Tibial nerve (tissue), 4 donors: ENCODE data around the gene CCP110. TPM values are rescaled to one million over a fixed set of nuclear protein-coding genes. Genes with fewer than 3 reads are reported as not detected.

Source experiments
- DNase-seq, 2 donors: peaks; one replicate each; pipeline ENCODE4 v3.0.0-alpha.2; 2019; ENCODE audit warnings: low spot score in 2 of 2
- H3K27ac ChIP-seq, 4 donors: fragments of 200-600 bp; sonication (generic) in 3 of 4; one replicate each; pipeline ENCODE4 v1.5.1; 2017 to 2019; ENCODE audit warnings: mild to moderate bottlenecking in 1 of 4
- H3K27me3 ChIP-seq, 2 donors: fragments of 200-600 bp; sonication (generic) in 1 of 2; one replicate each; pipeline versions ENCODE4 v1.5.1 to v1.6.0; 2017 to 2019
- H3K36me3 ChIP-seq, 3 donors: fragments of 200-600 bp; sonication (generic); one replicate each; pipeline ENCODE4 v1.5.1; 2018 to 2019
- H3K4me1 ChIP-seq, 4 donors: fragments of 200-600 bp; sonication (generic) in 3 of 4; one replicate each; pipeline ENCODE4 v1.5.1; 2017 to 2019
- H3K4me3 ChIP-seq, 4 donors: fragments of 200-600 bp; sonication (generic) in 3 of 4; one replicate each; pipeline ENCODE4 v1.5.1; 2017 to 2019; ENCODE audit warnings: mild to moderate bottlenecking in 1 of 4, moderate library complexity in 1 of 4
- H3K9me3 ChIP-seq, 4 donors: fragments of 200-600 bp; sonication (generic) in 3 of 4; one replicate each; pipeline ENCODE4 v1.5.1; 2017 to 2019
- EP300 ChIP-seq, 2 donors: sonication (generic); formaldehyde crosslinking; IDR thresholded peaks; one replicate each; pipeline ENCODE4 v1.6.1; 2017; ENCODE audit warnings: antibody characterized with exemption in 2 of 2, mild to moderate bottlenecking in 1 of 2
- POLR2A ChIP-seq, 2 donors: fragments of 450-650 bp; IDR thresholded peaks; one replicate each; pipeline ENCODE4 v1.6.1; 2017; ENCODE audit warnings: antibody characterized with exemption in 2 of 2, mild to moderate bottlenecking in 2 of 2, moderate library complexity in 2 of 2
- WGBS, 2 donors: methylation state at CpG; one replicate each; pipeline ENCODE4 v1.1.5; 2018; 5-methylcytosine and 5-hydroxymethylcytosine counted together
- total RNA-seq, 4 donors: library from RNA; depleted of rRNA; stranded (reverse); fragments of >200 nt; gene quantifications; one replicate each; pipeline ENCODE4 v1.1.0, GENCODE V29; 2016
- TF ChIP-seq, protein P1 (sequence below), 5 experiments: fragments of 200-600 bp in 3 of 5; fragments of 450-650 bp in 2 of 5; sonication (generic) in 3 of 5; IDR thresholded peaks; one replicate each; pipeline ENCODE4 v1.5.1; 2016 to 2019; ENCODE audit warnings: antibody characterized with exemption in 5 of 5, mild to moderate bottlenecking in 3 of 5, moderate library complexity in 2 of 5

CCP110 gene
- total RNA-seq, 4 donors from 2014 or later, result 24.9 to 33.9 (median 27.2) TPM

- Histone ChIP-seq H3K27me3 (no peaks in the 10 kb centered on the region), H3K36me3 (no peaks in the 10 kb centered on the region), H3K27ac (no peak overlapping the region), H3K4me1 (peaks cover 0 to 11% (median 0%) of the 10 kb centered on the region in 4 donors), H3K4me3 (no peak overlapping the region), H3K9me3 (peaks cover 0 to 2% (median 0%) of the 10 kb centered on the region in 4 donors)
- DNase-seq, result no peak
- TF ChIP-seq POLR2A (IDR thresholded peaks at IDR 0.05), result no peak
- TF ChIP-seq EP300 (IDR thresholded peaks at IDR 0.05), result no peak
- TF ChIP-seq, protein P1, sequence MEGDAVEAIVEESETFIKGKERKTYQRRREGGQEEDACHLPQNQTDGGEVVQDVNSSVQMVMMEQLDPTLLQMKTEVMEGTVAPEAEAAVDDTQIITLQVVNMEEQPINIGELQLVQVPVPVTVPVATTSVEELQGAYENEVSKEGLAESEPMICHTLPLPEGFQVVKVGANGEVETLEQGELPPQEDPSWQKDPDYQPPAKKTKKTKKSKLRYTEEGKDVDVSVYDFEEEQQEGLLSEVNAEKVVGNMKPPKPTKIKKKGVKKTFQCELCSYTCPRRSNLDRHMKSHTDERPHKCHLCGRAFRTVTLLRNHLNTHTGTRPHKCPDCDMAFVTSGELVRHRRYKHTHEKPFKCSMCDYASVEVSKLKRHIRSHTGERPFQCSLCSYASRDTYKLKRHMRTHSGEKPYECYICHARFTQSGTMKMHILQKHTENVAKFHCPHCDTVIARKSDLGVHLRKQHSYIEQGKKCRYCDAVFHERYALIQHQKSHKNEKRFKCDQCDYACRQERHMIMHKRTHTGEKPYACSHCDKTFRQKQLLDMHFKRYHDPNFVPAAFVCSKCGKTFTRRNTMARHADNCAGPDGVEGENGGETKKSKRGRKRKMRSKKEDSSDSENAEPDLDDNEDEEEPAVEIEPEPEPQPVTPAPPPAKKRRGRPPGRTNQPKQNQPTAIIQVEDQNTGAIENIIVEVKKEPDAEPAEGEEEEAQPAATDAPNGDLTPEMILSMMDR (IDR thresholded peaks at IDR 0.05), result no peak
- 89% methylated on average over 10 of the region's 10 CpGs for WGBS, 2 donors
Observed at GRCh38 chr16:19486750-19487325, 36.9 kb upstream of the CCP110 start.

GRCh38 chr16:19488213-19488640 lies 35.5 kb upstream of the CCP110 start:
- Histone ChIP-seq H3K9me3 (no peaks in the 10 kb centered on the region), H3K36me3 (no peaks in the 10 kb centered on the region), H3K4me3 (no peak overlapping the region), H3K27me3 (no peaks in the 10 kb centered on the region), H3K27ac (no peak overlapping the region), H3K4me1 (peaks cover 0 to 11% (median 0%) of the 10 kb centered on the region in 4 donors)
- WGBS, 2 donors, result 44 to 72% methylated on average over 4 of the region's 4 CpGs
- TF ChIP-seq POLR2A (IDR thresholded peaks at IDR 0.05) (no peak), EP300 (IDR thresholded peaks at IDR 0.05) (no peak)
- TF ChIP-seq, protein P1 (IDR thresholded peaks at IDR 0.05), result no peak
- no peak for DNase-seq

- 73 to 81% methylated on average over 1 of the region's 1 CpG for WGBS, 2 donors
- H3K27me3 ChIP-seq, result no peaks in the 10 kb centered on the region
- H3K36me3 ChIP-seq, result no peaks in the 10 kb centered on the region
- TF ChIP-seq EP300 (IDR thresholded peaks at IDR 0.05), result no peak
- H3K4me1 ChIP-seq, result peaks cover 0 to 15% (median 2%) of the 10 kb centered on the region in 4 donors
- H3K4me3 ChIP-seq, result no peak overlapping the region
- no peak overlapping the region for H3K27ac ChIP-seq
- no peaks in the 10 kb centered on the region for H3K9me3 ChIP-seq
- no peak for DNase-seq
Observed at GRCh38 chr16:19490619-19491018, 33.1 kb upstream of the CCP110 start.

DNA sequence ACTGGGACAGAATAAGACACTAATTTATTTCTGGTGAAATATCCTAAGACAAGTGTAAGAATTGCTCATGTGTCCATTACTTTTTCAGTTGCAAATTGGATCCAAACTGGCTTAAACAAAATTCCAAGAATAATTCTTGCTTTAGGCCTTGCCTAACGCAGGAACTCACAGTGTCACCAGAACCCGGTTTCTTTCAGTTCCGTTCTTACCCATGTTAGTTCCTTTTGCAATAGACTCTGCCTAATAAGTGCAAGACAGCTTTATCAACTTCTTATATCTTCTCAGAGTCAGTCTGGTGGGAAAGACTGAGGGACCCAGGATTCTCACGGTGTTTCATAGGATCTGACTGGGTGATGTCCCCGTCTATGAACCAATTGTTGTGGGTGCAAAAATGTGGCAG lies 26.6 kb upstream of the CCP110 start:
- H3K27me3 ChIP-seq, result no peaks in the 10 kb centered on the region
- H3K36me3 ChIP-seq, result peaks cover 0 to 39% (median 0%) of the 10 kb centered on the region in 3 donors
- TF ChIP-seq EP300 (IDR thresholded peaks at IDR 0.05), result no peak
- no peak for TF ChIP-seq POLR2A (IDR thresholded peaks at IDR 0.05)
- TF ChIP-seq, protein P1 (IDR thresholded peaks at IDR 0.05), result no peak
- H3K27ac ChIP-seq, result no peak overlapping the region
- WGBS, 2 donors, result 69 to 72% methylated on average over 5 of the region's 5 CpGs
- H3K4me3 ChIP-seq, result no peak overlapping the region
- H3K9me3 ChIP-seq, result no peaks in the 10 kb centered on the region
- peaks cover 0 to 4% (median 2%) of the 10 kb centered on the region in 4 donors for H3K4me1 ChIP-seq
- DNase-seq, result no peak

DNA sequence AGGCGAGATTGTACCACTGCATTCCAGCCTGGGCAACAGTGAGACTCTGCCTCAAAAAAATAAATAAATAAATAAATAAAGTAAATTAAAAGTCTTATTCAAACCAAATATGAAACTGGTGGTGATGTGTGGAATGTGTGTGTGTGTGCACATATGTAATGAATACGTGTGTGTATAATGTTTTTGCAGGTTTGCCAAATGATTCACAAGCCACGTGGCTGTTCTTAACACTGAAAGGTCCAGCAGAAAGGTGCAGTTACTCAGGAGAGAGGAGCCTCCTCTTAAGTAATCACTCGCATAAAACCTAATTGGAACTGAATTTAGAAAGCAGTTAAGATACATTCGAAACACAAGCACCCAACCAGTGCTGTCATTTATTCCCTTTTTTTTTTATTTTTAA lies 24.7 kb upstream of the CCP110 start:
- Histone ChIP-seq H3K36me3 (peaks cover 0 to 57% (median 0%) of the 10 kb centered on the region in 3 donors), H3K4me3 (no peak overlapping the region), H3K27ac (no peak overlapping the region), H3K27me3 (no peaks in the 10 kb centered on the region), H3K4me1 (peaks cover 0 to under 1% (median 0%) of the 10 kb centered on the region in 4 donors), H3K9me3 (no peaks in the 10 kb centered on the region)
- no peak for DNase-seq
- no peak for TF ChIP-seq EP300 (IDR thresholded peaks at IDR 0.05)
- TF ChIP-seq POLR2A (IDR thresholded peaks at IDR 0.05), result no peak
- TF ChIP-seq, protein P1 (IDR thresholded peaks at IDR 0.05), result no peak
- 86 to 91% methylated on average over 5 of the region's 5 CpGs for whole genome bisulfite sequencing, 2 donors
